Liver (tissue), 9 donors: ENCODE data around the gene GBA2. TPM values are rescaled to one million over a fixed set of nuclear protein-coding genes. Genes with fewer than 3 reads are reported as not detected.

Source experiments
- DNase-seq: peaks from one replicate; pipeline ENCODE4 v3.0.0-alpha.2; 2017; ENCODE audit warnings: low spot score
- H3K27ac ChIP-seq, 2 donors: one replicate each; pipeline ENCODE4 v1.7.0; 2013; ENCODE audit warnings: inconsistent platforms in 2 of 2, low read length in 2 of 2, control low read depth in 1 of 2, low read depth in 1 of 2, mild to moderate bottlenecking in 1 of 2
- H3K27me3 ChIP-seq, 4 donors: one replicate each; pipeline versions ENCODE4 v1.6.1 to v1.7.0; 2013; ENCODE audit warnings: low read length in 3 of 4, inconsistent platforms in 1 of 4, mild to moderate bottlenecking in 1 of 4, moderate library complexity in 1 of 4; ENCODE audit not compliant: control insufficient read depth in 4 of 4, insufficient read depth in 4 of 4
- H3K36me3 ChIP-seq, 4 donors: one replicate each; pipeline versions ENCODE4 v1.6.1 to v1.7.0; 2013; ENCODE audit warnings: low read length in 3 of 4, mild to moderate bottlenecking in 3 of 4, low read depth in 1 of 4, moderate library complexity in 1 of 4; ENCODE audit not compliant: control insufficient read depth in 4 of 4, insufficient read depth in 3 of 4
- H3K4me1 ChIP-seq, 4 donors: one replicate each; pipeline versions ENCODE4 v1.6.1 to v1.7.0; 2013; ENCODE audit warnings: low read length in 3 of 4, mild to moderate bottlenecking in 3 of 4, moderate library complexity in 1 of 4; ENCODE audit not compliant: control insufficient read depth in 4 of 4, insufficient read depth in 4 of 4
- H3K4me3 ChIP-seq, 3 donors: one replicate each; pipeline versions ENCODE4 v1.6.1 to v1.7.0; 2013; ENCODE audit warnings: low read length in 3 of 3, control low read depth in 1 of 3, low read depth in 1 of 3, mild to moderate bottlenecking in 1 of 3
- H3K9ac ChIP-seq, 2 donors: one replicate each; pipeline ENCODE4 v1.7.0; 2013; ENCODE audit warnings: low read length in 2 of 2, mild to moderate bottlenecking in 2 of 2, moderate library complexity in 2 of 2, control low read depth in 1 of 2, low read depth in 1 of 2
- H3K9me3 ChIP-seq, 4 donors: one replicate each; pipeline versions ENCODE4 v1.6.1 to v1.7.0; 2013; ENCODE audit warnings: low read length in 3 of 4; ENCODE audit not compliant: control insufficient read depth in 4 of 4
- EGR1 ChIP-seq, 2 donors: IDR thresholded peaks; 2 replicates each; pipeline ENCODE4 v1.6.1; 2016 to 2018; ENCODE audit warnings: antibody characterized with exemption in 2 of 2, low read depth in 2 of 2
- FOXA2 ChIP-seq: IDR thresholded peaks from 2 replicates; pipeline ENCODE4 v1.6.1; 2016; ENCODE audit warnings: antibody characterized with exemption
- GABPA ChIP-seq, 2 donors: IDR thresholded peaks in 1 of 2; conservative IDR thresholded peaks in 1 of 2; 2 replicates each; pipeline ENCODE4 v1.6.1; 2016; ENCODE audit warnings: antibody characterized with exemption in 2 of 2, mild to moderate bottlenecking in 1 of 2, moderate library complexity in 1 of 2
- HNF4A ChIP-seq, 2 donors: conservative IDR thresholded peaks; 2 replicates each; pipeline ENCODE4 v1.6.1; 2016; ENCODE audit warnings: antibody characterized with exemption in 2 of 2, mild to moderate bottlenecking in 2 of 2
- HNF4G ChIP-seq: IDR thresholded peaks from 2 replicates; pipeline ENCODE4 v1.6.1; 2016; ENCODE audit warnings: antibody characterized with exemption
- JUND ChIP-seq, 2 donors: IDR thresholded peaks; 2 replicates each; pipeline ENCODE4 v1.6.1; 2016; ENCODE audit warnings: antibody characterized with exemption in 2 of 2
- NR2F2 ChIP-seq: IDR thresholded peaks from 2 replicates; pipeline ENCODE4 v1.6.1; 2016; ENCODE audit warnings: antibody characterized with exemption
- RAD21 ChIP-seq, 2 donors: IDR thresholded peaks; 2 replicates each; pipeline ENCODE4 v1.6.1; 2016; ENCODE audit warnings: antibody characterized with exemption in 2 of 2, mild to moderate bottlenecking in 2 of 2
- RXRA ChIP-seq, 2 donors: IDR thresholded peaks; 2 replicates each; pipeline ENCODE4 v1.6.1; 2017 to 2018; ENCODE audit warnings: antibody characterized with exemption in 2 of 2, mild to moderate bottlenecking in 1 of 2
- SP1 ChIP-seq: IDR thresholded peaks from 2 replicates; pipeline ENCODE4 v1.6.1; 2018; ENCODE audit warnings: antibody characterized with exemption, mild to moderate bottlenecking
- whole genome bisulfite sequencing: extraction: QIAGEN DNeasy Blood & Tissue Kit; methylation state at CpG from one replicate; pipeline ENCODE4 v1.1.7; 2013; 5-methylcytosine and 5-hydroxymethylcytosine counted together
- polyA plus RNA-seq, 2 donors: library from polyadenylated mRNA; stranded (reverse) in 1 of 2; unstranded in 1 of 2; fragments of 200-250 nt in 1 of 2; fragments of >200 nt in 1 of 2; fragmentation: Nextera tagmentation in 1 of 2; extraction: Ambion mirVana in 1 of 2; gene quantifications; one replicate each; pipeline versions ENCODE4 v1.2.1 to v1.2.3, GENCODE V29; 2013 to 2015
- total RNA-seq, 2 donors: library from RNA; depleted of rRNA; stranded (reverse); fragments of >200 nt; gene quantifications; one replicate each; pipeline ENCODE4 v1.2.3, GENCODE V29; 2014
- TF ChIP-seq, protein P1 (sequence below): IDR thresholded peaks from 2 replicates; pipeline ENCODE4 v1.6.1; 2016; ENCODE audit warnings: antibody characterized with exemption
- TF ChIP-seq, protein P2 (sequence below): fragments of 150-350 bp; IDR thresholded peaks from 2 replicates; pipeline ENCODE4 v1.5.1; 2017; ENCODE audit warnings: improper control_type of control experiment, low read depth, low read length; ENCODE audit not compliant: missing input control
- TF ChIP-seq, protein P3 (sequence below): IDR thresholded peaks from 2 replicates; pipeline ENCODE4 v1.6.1; 2016; ENCODE audit warnings: antibody characterized with exemption
- TF ChIP-seq, protein P4 (sequence below): IDR thresholded peaks from 2 replicates; pipeline ENCODE4 v1.6.1; 2016; ENCODE audit warnings: antibody characterized with exemption, mild to moderate bottlenecking
- donor health status: healthy.
- donor health status: healthy.
- donor health status: healthy.
- donor health status: healthy.
- donor health status: healthy.

GBA2 gene
- total and polyA plus RNA-seq, 4 donors, result 24.1 to 65.3 (median 25.8) TPM

DNA sequence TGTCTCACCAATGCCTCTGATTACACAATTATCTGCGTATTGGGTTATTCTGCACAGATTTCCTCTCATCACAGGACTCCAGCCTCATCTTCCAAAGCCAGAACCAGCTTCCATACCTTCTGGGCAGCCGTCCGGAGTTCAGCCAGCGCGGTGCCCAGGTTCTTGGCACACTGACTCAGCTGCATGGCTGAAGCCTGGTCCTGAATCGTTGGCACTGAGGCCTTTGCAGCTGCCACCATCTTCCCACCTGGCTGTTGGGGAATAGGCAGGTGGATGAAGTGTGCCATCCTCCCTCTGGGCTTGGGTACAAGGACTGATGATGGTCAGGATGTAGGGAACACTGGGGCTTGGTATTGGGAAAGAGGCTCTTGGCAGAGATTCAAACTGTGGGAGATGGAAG, 34.9 kb downstream of the GBA2 start:
- 85% methylated on average over 6 of the region's 6 CpGs for WGBS
- H3K36me3 ChIP-seq, result peaks cover 58 to 93% (median 82%) of the 10 kb centered on the region in 4 donors

DNA sequence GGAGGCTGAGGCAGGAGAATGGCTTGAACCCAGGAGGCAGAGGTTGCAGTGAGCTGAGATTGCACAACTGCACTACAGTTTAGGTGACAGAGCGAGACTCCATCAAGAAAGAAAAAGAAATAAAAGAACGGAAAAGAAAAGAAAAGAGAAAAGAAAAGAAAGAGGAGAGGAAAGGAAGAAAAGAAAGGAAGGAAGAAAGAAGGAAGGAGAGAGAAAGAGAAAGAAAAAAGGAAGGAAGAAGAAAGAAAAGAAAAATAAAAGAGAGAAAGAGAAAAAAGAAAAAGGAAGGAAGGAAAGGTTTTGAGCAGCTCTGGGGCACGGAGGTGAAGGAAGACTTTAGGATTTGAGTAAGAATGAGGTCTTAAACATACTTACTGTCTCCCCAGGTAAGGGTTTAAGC, 35.5 kb downstream of the GBA2 start:
- no peak overlapping the region for H3K9ac ChIP-seq
- DNase-seq, result no peak
- H3K4me3 ChIP-seq, result no peak overlapping the region
- H3K9me3 ChIP-seq, result no peaks in the 10 kb centered on the region
- WGBS, result 98% methylated on average over 3 of the region's 3 CpGs
- H3K27ac ChIP-seq, result no peak overlapping the region
- TF ChIP-seq, protein P1, sequence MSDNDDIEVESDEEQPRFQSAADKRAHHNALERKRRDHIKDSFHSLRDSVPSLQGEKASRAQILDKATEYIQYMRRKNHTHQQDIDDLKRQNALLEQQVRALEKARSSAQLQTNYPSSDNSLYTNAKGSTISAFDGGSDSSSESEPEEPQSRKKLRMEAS, result no peak
- TF ChIP-seq HNF4G, result no peak
- TF ChIP-seq, protein P2, sequence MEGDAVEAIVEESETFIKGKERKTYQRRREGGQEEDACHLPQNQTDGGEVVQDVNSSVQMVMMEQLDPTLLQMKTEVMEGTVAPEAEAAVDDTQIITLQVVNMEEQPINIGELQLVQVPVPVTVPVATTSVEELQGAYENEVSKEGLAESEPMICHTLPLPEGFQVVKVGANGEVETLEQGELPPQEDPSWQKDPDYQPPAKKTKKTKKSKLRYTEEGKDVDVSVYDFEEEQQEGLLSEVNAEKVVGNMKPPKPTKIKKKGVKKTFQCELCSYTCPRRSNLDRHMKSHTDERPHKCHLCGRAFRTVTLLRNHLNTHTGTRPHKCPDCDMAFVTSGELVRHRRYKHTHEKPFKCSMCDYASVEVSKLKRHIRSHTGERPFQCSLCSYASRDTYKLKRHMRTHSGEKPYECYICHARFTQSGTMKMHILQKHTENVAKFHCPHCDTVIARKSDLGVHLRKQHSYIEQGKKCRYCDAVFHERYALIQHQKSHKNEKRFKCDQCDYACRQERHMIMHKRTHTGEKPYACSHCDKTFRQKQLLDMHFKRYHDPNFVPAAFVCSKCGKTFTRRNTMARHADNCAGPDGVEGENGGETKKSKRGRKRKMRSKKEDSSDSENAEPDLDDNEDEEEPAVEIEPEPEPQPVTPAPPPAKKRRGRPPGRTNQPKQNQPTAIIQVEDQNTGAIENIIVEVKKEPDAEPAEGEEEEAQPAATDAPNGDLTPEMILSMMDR, result no peak
- no peak for TF ChIP-seq GABPA (IDR thresholded peaks at IDR 0.05 in 1 of 2, conservative IDR thresholded peaks at IDR 0.05 in 1 of 2)
- TF ChIP-seq, protein P3, sequence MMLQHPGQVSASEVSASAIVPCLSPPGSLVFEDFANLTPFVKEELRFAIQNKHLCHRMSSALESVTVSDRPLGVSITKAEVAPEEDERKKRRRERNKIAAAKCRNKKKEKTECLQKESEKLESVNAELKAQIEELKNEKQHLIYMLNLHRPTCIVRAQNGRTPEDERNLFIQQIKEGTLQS, result no peak
- TF ChIP-seq EGR1 (IDR thresholded peaks at IDR 0.05; ENCODE audit: low read depth in 2 of 2), result no peak
- no peak for TF ChIP-seq RXRA (IDR thresholded peaks at IDR 0.05)
- TF ChIP-seq SP1, result no peak
- TF ChIP-seq HNF4A (conservative IDR thresholded peaks at IDR 0.05), result no peak
- no peak for TF ChIP-seq JUND (IDR thresholded peaks at IDR 0.05)
- TF ChIP-seq NR2F2, result no peak
- TF ChIP-seq RAD21 (IDR thresholded peaks at IDR 0.05), result no peak
- peaks cover 52 to 92% (median 82%) of the 10 kb centered on the region in 4 donors for H3K36me3 ChIP-seq
- no peaks in the 10 kb centered on the region for H3K4me1 ChIP-seq
- H3K27me3 ChIP-seq, result no peaks in the 10 kb centered on the region

More for the DNA sequence above, 34.9 kb downstream of the GBA2 start:
- no peaks in the 10 kb centered on the region for H3K4me1 ChIP-seq
- no peaks in the 10 kb centered on the region for H3K9me3 ChIP-seq
- no peaks in the 10 kb centered on the region for H3K27me3 ChIP-seq
- no peak overlapping the region for H3K9ac ChIP-seq
- DNase-seq, result no peak
- TF ChIP-seq, protein P4, sequence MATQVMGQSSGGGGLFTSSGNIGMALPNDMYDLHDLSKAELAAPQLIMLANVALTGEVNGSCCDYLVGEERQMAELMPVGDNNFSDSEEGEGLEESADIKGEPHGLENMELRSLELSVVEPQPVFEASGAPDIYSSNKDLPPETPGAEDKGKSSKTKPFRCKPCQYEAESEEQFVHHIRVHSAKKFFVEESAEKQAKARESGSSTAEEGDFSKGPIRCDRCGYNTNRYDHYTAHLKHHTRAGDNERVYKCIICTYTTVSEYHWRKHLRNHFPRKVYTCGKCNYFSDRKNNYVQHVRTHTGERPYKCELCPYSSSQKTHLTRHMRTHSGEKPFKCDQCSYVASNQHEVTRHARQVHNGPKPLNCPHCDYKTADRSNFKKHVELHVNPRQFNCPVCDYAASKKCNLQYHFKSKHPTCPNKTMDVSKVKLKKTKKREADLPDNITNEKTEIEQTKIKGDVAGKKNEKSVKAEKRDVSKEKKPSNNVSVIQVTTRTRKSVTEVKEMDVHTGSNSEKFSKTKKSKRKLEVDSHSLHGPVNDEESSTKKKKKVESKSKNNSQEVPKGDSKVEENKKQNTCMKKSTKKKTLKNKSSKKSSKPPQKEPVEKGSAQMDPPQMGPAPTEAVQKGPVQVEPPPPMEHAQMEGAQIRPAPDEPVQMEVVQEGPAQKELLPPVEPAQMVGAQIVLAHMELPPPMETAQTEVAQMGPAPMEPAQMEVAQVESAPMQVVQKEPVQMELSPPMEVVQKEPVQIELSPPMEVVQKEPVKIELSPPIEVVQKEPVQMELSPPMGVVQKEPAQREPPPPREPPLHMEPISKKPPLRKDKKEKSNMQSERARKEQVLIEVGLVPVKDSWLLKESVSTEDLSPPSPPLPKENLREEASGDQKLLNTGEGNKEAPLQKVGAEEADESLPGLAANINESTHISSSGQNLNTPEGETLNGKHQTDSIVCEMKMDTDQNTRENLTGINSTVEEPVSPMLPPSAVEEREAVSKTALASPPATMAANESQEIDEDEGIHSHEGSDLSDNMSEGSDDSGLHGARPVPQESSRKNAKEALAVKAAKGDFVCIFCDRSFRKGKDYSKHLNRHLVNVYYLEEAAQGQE, result no peak
- TF ChIP-seq, protein P1, result no peak
- TF ChIP-seq FOXA2, result no peak
- TF ChIP-seq EGR1 (IDR thresholded peaks at IDR 0.05; ENCODE audit: low read depth in 2 of 2), result no peak
- TF ChIP-seq GABPA (IDR thresholded peaks at IDR 0.05 in 1 of 2, conservative IDR thresholded peaks at IDR 0.05 in 1 of 2), result no peak
- no peak for TF ChIP-seq RXRA (IDR thresholded peaks at IDR 0.05)
- H3K27ac ChIP-seq, result no peak overlapping the region
- no peak overlapping the region for H3K4me3 ChIP-seq
